AG04449 (cell line): ENCODE results near the gene PLA2G2C.
"Not testable (repeated sequence)": the region's sequence is repeated elsewhere in the genome, so short reads cannot be mapped to it uniquely, and the experiment has no call there.

Experiments
- CTCF ChIA-PET: fragments of 350-600 bp; formaldehyde crosslinking; extraction: SDS; loops from one replicate; lab custom pipeline; 2021; ENCODE audit warnings: antibody characterized with exemption; lab: Yijun Ruan, JAX
- POLR2A ChIA-PET: fragments of 400-600, 350-600 bp; formaldehyde crosslinking; extraction: SDS; loops from one replicate; lab custom pipeline; 2020; ENCODE audit warnings: antibody characterized with exemption, inconsistent platforms; lab: Yijun Ruan, JAX
- DNase-seq: peaks from one replicate; pipeline ENCODE4 v3.0.0-alpha.2; 2010; ENCODE audit warnings: low read depth, low spot score
- H3K4me3 ChIP-seq: 2 replicates; pipeline ENCODE4 v1.5.1; 2011; ENCODE audit warnings: low read depth, mild to moderate bottlenecking, control low read depth, low read length
- CTCF ChIP-seq: IDR thresholded peaks from one replicate; pipeline ENCODE4 v1.5.1; 2011; ENCODE audit warnings: mild to moderate bottlenecking, moderate library complexity, low read length, control low read depth, inconsistent platforms; ENCODE audit not compliant: insufficient read depth; ENCODE audit errors: missing control alignments

The PLA2G2C gene

GRCh38 chr1:20220036-20220435, 33.7 kb upstream of the PLA2G2C start:
- H3K4me3 ChIP-seq = no peak overlapping the region
- ChIA-PET CTCF (interaction anchor here (1.2 to 6.0 kb wide), 4 partner anchors 10 to 273 kb away, joined by 3 to 80 read pairs (median 6); no protein-coding TSS in a partner anchor), POLR2A (no interaction called here)
- no peak for DNase-seq
- TF ChIP-seq CTCF = no peak

GRCh38 chr1:20219053-20219452, 32.7 kb upstream of the PLA2G2C start:
- POLR2A ChIA-PET, DNase-seq, H3K4me3 ChIP-seq: not testable (repeated sequence)
- CTCF ChIA-PET = interaction anchor here (0.8 to 6.0 kb wide), 8 partner anchors 9 to 274 kb away, joined by 3 to 80 read pairs (median 4); no protein-coding TSS in a partner anchor

GRCh38 chr1:20216574-20216973, 30.3 kb upstream of the PLA2G2C start:
- CTCF ChIA-PET = interaction anchor here (0.9 to 6.0 kb wide), 7 partner anchors 11 to 276 kb away, joined by 3 to 80 read pairs (median 3); no protein-coding TSS in a partner anchor
- H3K4me3 ChIP-seq = no peak overlapping the region
- peak; percentile 18 for TF ChIP-seq CTCF
- no peak for DNase-seq
- POLR2A ChIA-PET = no interaction called here

- H3K4me3 ChIP-seq = no peak overlapping the region
- no peak for DNase-seq
- ChIA-PET POLR2A (no interaction called here), CTCF (interaction anchor here (1.0 to 6.0 kb wide), 4 partner anchors 10 to 277 kb away, joined by 3 to 80 read pairs (median 6); no protein-coding TSS in a partner anchor)
- TF ChIP-seq CTCF = no peak
These were observed 29.4 kb upstream of the PLA2G2C start for GRCh38 chr1:20215716-20216115.

DNA sequence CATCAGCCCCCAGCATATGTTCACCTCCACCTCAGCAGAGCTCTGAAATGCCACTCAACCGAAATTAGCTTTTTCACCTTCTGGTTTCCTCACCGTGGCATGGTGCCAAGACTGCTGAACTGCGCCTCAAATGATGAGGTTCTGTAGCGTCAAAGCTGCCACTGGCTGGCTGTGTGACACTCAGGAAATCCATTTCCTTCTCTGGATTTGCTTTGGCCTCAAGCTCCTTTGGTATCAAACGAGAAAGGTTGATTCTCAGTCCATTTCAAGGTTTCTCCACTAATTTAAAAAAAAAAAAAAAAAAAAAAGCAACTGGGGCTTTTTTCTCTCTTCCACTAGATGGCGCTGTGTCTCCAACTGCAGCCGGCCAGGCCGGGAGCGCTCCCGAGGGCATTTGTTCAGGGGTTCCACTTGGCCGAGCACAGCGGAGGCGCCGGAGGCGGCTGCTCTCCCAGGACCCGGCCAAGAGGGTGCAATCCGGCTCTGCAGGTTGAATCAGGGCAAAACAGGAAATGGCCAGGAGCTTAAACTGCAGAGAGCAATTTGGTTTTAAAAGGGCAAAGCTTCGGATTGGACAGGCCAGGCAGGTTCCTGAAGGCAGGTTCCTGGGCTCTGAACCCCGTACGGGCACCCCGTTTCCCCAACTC, 26.5 kb upstream of the PLA2G2C start:
- H3K4me3 ChIP-seq = no peak overlapping the region
- no peak for DNase-seq
- POLR2A ChIA-PET = no interaction called here
- TF ChIP-seq CTCF = peak; percentile 50
- CTCF ChIA-PET = interaction anchor here (0.7 to 7.3 kb wide), 74 partner anchors 9 to 1107 kb away, joined by 3 to 198 read pairs (median 4); partner anchors contain the start of gene CAMK2N1

- no peak overlapping the region for H3K4me3 ChIP-seq
- ChIA-PET CTCF (interaction anchor here (0.7 to 7.3 kb wide), 60 partner anchors 10 to 1108 kb away, joined by 3 to 198 read pairs (median 5); partner anchors contain the start of gene CAMK2N1), POLR2A (no interaction called here)
- no peak for TF ChIP-seq CTCF
- DNase-seq = no peak
These were observed 25.9 kb upstream of the PLA2G2C start for GRCh38 chr1:20212085-20212684.
